Globus pallidus (tissue), 1 donor: ENCODE data around the gene HNRNPH1.

Experiments
- DNase-seq: peaks from one replicate; pipeline ENCODE4 v3.0.0-alpha.2; 2015; ENCODE audit warnings: low spot score

HNRNPH1 gene

DNA sequence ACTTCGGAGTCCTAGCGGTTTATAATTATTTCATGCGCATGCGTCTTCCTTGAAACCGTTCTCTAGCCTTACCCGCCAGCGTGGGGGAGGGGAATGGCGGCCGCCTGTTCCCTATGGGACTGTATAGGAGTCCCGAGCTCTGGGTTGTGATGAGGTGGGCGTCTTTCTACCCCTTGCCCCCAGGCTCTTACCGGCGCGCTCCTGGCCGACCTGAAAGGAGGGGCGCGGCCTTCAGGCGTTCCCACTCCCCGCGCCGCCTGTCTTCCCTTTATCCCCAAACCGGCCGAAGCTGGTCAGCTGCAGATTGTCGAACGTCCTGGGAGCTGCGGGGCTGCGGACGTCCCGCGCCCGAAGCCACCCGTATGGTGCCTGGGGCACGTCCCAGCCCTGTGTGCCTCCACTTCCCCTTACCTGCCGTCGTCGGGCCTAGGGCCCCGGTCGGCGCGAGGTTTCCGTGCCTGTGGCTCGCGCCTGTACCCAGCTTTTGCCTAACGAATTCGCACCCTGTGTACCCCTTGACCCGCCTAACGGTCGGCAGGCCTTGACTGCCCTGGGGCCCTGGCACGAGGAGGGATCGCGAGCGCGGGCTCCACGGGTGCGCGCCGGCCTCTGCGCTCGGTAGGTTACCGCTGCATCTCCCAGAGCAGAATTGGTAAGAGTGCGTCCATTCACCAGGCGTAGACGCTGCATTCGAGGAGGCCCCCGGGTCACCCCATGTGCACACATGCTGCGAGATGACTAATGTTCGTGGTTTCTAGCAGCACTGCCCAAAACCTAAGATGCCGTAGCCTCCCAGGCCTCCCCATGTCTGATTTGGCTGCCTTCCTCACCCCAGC, 653 bp upstream of the HNRNPH1 start:
- DNase-seq: no peak

DNA sequence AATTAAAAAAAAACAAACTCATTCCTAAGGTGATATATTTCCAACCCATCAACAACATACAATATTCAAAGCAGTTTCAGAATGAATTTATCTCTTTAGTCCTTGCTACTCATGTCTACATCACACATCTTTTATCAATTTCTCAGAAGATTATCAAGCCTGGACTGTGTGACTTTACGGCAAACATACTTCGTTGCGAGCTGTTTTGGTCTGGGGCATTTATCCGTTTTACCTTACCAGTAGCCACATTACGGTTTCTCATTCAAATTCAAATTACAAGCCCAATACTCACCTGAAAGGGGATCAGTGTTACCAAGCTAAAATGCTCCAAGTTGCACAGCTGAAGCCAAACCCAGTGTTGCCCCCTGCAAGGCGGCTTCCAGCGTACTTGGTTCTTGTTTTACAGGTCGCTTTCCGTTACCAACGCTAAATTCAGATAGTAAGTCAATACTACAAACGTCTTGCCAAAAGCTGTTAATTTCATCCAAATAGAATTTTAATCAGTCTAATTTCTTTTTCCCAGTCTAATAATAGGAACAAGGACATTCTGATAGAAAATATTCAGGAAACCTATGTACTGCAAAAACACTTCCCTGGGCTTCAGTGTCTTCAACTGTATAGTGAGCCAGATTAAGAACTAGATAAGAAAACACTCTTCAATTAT, 1.8 kb downstream of the HNRNPH1 start:
- DNase-seq: no peak

DNA sequence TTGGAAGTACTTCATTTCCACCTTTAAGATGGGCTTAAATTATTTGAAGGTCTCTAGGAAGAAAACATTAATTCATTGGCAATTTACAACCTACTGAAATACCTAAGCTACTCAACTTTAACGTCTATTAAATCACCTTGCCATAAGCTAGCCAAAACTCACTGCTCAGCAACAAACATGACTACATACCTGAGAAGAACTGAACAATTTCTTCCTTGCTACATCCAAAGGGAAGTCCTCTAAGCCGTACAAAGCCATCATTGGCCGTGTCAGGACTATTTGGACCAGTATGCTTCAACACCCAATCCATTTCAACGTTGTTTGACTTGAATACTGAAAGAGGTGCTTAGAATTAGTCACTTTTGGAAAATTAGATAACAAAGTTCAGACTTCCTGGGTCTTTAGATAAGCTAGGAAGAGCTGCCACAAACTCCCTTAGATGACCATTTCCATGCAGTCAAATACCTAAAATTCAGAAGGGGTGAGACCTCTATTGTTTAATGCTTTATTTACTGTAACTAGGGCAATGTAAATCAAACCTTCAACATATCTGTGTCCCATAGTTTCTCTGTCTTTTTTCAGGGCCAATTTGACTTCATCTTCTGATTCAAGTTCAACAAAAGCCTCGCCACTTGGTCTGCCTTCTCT, 2.6 kb downstream of the HNRNPH1 start:
- DNase-seq: no peak

DNA sequence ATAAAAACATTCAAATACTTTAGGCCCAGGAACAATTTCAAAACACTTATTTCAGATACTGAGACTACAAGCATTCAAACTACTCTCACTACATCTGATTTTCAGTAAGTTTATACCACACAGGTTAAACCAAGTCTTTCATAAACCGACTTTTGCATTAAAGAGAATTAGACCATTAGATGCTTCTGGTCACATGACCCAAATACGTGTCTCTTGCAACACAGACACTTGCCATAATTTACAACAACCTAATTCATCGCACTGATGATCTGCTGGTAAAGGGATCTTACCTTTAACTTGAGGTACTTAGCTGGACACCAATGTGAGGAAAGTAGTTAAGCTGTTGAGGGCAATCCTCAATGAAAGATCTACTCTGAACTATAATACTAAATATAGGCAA, 3.2 kb downstream of the HNRNPH1 start:
- DNase-seq: no peak

DNA sequence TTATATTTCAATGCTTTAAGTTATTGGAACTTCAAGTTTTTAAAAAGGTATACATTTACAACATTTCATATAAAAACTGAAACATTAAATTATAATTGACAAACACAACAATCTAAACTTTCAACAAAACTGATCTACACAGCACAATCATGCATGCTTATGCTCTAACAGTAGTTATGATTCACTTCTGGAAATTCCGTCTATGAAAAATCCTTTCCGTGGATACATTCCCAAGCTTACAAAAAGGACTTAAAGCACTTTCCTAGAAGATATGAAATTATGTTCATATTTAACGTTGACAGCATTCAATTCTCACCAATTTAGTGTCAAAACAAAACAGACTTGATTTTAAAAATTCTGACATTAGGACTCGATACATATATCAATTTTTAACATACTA, 3.7 kb downstream of the HNRNPH1 start:
- DNase-seq: no peak

DNA sequence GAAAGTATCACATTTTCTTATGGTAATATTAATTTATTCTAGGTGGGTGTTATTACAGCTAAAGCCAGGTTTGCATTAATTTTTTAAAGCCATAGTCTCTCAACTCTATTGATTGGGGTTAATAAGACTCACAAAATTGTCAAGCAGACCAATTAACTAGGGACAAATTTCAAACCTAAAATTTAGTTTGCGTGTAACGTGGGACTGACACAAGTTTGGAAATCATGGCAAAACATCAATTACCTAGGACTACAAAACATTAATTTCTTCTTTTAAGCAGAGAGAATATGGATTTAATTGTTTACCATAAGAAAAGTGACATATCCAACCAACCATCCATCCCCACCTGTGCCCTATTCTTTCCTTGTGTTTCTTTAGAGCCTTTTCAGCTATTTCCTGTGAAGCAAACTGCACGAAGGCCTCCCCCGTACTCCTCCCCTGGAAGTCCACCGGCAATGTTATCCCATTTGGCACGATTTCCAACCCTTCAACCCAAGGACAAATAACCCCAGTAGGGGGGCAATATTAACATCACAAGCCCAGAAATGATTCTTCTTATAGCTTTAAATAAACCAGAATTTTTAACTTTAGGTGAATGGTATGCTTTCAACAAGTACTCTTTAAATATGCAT, 4.4 kb downstream of the HNRNPH1 start:
- DNase-seq: no peak

DNA sequence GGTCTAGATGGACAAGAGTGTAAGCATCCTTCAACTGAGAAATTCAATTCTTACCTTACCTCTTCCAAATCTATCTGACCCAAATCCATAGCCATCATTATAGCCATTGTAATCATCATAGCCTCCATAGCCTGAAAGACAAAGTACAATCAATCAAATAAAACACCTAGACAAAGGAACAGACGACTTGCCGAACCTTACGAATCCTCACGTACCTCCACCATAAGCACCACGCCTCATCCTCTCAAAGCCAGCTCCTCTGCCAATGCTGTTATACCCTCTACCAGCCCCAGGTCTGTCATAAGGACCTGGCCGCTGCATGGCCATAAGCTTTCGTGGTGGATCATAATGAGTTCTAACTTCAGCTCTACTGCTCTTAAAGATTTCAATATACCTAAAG, 5.5 kb downstream of the HNRNPH1 start:
- no peak for DNase-seq

DNA sequence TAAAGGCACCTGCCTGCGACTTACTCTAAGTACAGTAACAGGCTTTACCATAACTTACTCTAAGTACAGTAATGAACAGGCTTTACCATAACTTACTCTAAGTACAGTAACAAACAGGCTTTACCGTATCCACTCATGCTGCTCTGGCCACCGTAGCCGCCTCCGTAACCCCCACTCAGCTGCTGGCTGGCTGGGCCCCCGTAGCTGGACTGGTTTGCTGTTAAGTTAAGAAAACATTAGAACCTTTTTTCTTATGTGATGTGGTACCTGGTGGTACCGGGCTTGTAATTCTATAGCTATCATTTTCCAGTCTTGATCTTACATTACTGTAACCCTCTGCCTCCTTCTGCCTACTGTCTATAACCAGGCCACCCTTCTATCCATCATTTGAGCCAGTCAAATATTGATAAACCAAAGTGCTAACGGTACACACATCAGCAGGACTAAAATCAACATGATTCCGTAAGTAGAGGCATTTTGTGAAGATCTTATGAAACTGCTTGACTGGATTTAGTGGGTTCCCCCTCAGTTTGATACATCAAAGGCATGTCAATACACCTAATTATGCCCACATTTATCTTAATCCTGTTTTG, 7.4 kb downstream of the HNRNPH1 start:
- DNase-seq: no peak

DNA sequence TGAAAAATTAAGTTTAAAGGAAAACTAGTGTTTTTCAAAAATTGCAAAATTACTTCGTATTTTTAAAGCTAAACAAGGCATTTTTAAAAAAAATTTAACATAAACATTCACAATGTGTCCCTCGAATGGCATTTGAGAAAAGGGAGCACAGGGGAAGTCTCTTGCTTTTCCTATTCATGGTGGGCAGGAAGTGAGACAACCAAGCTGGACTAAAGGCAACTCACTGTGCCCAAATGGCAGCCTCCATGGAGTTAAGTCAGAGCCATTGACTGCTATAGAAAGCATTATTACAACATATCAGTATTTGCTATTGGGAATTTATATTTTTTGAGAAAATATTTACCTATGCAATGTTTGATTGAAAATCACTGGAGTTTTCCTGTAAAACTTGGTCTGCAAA, 8.3 kb downstream of the HNRNPH1 start:
- DNase-seq: no peak

DNA sequence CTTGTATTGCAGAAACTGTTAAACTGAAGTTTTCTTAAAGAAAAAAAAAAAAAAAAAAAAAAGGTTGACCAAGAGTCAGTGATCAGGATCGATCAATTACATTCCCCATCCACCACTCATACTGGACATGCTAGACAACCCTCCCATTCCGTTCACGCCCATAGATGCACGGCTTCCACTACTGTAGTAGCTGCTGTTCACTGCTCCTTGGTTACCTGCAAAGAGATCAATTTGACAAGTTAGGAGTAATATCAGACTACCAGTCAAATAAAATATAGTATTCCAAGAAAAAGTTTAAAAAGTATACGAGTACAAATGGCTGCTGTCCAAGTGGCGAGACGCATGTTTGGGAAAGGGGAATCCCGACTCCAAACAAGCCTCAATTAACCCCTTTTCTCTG, 8.7 kb downstream of the HNRNPH1 start:
- no peak for DNase-seq

DNA sequence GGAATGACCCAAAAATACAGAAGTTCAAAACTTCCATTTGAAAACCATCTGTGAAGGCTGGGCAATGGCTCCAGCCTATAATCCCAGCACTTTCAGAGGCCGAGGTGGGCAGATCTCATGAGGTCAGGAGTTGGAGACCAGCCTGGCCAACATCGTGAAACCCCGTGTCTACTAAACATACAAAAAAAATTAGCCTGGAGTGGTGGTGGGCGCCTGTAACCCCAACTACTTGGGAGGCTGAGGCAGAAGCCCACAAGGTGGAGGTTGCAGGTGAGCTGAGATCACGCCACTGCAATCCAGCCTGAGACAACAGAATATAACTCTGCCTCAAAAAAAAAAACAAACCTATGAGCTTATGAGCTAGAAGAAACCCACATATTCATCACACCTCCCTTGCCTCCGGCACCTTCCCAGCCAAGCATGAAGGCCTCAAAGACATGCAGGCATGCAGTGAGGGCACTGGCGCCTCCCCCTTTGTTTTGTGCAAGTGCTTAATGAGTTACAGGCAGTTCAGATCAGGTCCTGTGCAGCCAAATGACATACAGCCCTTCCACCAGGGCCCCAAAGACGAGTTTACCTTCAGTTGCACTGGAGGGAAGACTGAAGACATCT, 9.9 kb downstream of the HNRNPH1 start:
- DNase-seq: no peak

DNA sequence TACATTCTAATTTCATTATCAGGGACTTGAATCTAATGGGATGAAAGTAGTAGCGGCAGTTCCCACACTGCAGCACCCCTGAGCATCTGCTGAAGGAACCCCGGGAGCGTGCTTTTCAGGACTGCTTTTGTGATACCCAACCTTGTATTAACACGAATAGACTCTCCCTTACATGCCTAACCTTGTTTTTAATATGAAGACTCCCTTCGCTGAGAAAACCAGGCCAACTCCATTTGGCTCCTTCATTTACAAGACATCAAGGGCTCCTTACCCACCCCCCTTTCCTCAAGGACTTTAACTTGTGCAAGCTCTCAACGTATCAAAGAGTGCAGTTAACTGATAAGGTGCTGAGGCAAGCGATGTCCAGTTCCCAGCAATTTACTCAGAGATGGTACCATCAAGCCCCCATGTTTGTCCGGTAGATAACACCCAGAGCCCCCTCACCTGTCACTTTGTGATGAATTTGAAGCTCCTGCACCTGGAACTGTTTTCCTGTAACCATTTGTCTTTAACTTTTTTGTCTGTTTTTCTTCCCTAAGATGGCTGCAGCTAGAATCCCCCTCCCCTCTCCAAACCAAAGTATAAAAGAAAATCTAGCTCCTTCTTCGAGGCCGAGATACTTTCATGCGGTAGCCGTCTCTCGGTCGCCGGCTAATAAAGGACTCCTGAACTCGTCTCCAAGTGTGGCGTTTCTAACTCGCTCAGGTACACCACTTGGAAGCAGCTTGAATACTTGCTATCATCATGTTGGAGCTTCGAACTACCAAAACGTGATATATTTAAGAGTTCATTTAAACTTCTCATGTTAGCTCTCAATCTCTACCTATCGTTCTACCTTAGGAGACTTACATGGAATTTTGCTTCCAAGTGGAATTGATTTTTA, 10.7 kb downstream of the HNRNPH1 start:
- no peak for DNase-seq

DNA sequence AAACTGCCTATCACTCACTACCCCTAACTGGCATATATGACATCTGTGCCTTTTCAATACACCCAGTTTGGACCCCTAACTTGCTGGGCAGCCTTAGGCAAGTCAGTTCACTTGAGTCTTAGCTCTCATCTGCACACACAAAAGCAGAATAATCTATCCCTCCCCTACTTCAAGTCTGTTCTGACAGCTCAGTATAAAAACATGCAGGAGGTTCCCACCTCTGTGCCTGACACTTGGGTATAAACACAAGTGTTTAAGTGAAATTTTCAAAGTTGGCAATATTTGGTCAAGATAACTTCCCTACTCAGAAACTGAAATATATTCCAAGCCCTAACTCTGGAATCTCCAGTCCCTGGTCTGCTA, 12.6 kb downstream of the HNRNPH1 start:
- no peak for DNase-seq

DNA sequence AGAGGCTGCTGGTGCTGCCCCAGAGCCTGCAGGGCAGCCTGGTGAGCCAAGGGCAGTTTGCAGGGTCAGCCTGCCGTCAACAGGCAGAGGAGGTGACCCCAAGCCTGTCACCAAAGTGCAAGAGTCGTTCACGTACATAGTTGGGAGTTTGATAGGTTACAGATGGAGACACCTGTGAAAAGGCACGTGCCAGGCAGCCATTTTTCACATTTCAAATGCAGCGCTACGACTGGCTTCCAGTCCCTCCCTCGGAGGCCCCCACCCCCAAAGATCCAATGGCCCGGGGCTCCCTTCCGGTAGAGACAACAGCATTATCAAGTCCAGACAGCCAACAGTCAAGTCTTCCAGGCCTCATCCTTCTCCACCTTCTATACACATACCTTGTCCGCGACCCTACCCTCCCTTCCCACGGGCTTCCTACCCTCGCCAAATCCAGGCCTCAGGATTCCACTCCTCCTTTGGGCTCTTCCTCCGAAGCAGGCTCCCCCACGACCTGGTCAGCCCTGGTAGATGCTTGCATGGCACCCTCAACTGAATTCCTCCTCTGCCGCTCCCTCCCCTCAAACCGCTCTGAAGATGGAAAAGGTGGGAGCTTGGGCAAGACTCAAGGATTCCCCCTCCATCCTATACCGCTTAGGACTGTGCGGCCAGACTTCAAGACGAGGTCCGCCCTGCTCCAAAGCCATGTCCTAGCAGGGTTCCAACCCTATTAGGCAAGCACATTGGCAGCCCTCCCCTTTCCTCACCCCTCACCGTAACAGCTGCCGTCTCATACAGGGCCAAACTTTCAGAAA, 13.2 kb downstream of the HNRNPH1 start:
- DNase-seq: no peak

DNA sequence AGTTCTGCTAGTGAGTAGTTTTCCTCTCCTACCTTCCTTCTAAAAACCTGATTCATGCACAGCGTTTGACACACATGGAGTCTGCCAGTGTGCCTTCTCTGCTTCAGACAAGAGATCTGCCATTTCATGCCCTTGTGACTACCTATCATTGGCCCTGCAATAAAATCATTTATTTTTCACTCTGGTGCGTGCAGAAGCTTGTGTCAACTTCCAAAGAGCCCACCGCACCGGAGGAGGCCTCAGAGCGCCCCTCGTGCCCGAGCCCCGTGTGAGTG, 13.7 kb downstream of the HNRNPH1 start:
- no peak for DNase-seq

DNA sequence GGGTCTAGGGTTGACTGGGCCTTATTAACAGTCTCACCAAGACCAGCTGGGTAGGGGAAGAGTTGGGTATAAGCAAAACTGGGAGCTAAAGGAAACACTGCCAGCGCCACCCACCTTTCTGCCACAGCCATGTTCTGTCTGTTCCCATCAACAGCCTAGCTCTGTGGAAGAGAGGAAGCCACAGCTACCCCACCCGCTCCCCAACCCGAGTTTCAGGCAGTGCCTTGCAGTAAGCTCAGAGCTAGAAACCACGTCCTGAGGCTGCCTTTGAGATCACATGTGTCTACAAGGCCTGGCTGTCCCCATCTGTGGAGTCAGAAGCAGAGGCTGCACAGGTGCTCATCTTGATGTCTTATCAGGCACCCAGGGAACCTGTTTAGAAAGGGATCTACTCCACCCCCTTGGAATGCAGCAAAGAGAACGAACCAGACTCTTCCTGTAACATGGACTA, 15.3 kb downstream of the HNRNPH1 start:
- no peak for DNase-seq

DNA sequence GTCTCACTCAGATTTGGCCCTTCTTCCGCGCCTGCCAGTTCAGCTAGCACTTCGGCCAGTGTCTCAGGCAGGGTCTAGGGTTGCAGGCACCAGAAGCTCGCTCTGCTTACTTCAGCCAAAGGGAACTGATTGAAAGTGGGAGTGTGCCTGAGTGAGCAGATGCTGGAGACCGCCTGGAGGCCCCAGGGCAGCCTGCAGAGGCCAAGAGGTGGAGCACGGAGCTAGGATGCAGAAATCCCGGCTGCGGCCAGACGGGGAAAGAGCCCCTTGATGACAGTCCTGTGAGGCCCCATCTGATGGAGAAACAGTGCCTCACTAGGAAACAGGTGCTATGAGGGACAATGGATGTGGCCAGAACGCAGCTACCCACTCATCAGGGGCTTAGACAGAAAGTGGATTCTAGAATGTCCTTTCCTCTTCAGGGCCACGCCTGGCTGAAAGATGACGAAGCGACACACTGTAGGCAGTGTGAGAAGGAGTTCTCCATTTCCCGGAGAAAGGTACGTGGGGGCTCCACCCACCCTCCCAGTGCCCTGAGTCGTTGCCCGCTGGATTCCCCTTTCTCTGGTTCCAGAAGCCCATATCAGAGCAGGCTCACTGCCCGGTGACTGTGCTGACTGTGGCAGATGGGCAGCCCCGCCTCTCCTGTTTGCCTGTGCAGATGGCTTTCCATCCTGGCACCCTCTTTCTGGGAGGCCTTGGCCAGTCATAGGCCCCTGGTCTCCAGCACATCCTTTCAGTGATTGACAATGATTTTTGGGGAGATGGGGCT, 16.1 kb downstream of the HNRNPH1 start:
- peak; percentile 41 for DNase-seq

DNA sequence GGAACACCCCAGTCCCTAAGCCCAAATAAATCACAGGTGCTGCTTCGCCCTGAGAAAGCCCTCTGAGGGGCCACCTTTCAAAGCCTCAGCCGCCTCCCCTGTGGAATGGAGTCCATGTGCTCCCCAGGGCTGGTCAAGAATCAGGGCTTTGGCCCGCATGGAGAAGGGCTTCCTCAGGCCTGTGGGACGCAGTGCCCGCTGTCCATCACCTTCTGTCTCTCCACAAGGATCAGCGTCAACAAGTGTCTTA, 16.6 kb downstream of the HNRNPH1 start:
- no peak for DNase-seq

DNA sequence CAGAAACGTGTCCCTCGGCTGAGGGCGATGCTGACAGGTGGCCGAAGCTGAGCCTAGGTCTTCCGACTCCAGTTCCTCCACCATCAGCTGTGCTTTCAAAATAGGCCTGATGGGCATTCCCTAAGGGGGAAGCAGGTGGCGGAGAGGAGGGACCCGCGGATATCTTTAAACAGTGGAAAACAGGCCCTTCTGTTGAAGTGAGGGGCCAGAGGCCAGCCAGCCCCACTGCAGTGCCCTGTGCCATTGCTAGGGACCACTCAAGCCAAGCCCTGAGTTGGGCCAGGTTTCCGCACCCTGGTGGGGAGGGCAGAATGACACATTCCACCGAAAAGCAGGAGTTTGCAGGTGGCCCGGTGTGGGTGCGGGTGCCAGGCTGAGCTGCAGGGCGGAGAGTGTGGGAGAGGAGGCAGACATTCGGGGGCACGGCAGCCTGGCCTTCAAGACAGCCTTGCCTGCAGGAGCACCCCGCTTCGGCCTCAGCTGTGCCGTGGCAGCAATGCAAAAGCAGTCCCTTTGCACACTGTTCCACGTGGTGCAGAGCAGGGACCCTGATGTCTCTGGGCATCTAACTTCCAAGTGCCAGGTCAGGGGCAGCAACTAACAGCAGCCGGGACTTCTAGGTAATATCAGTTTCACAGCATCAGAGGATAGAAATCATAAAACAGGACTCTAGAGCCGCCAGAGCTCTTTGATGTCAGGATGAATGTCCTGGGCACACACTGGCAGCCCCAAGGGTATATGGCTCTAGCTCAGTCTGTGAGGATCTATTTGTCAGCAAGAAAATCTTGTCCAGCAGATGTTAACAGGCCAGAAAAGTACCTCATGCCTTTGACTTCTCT, 17.2 kb downstream of the HNRNPH1 start:
- no peak for DNase-seq
